Hypothalamus (tissue), 51 donors: ENCODE measurements around the gene FAM50B.

Experiments used
- DNase-seq, 51 donors: peaks; one replicate each; lab custom pipeline; 2025; lab: John Stamatoyannopoulos, UW

Gene FAM50B

DNA sequence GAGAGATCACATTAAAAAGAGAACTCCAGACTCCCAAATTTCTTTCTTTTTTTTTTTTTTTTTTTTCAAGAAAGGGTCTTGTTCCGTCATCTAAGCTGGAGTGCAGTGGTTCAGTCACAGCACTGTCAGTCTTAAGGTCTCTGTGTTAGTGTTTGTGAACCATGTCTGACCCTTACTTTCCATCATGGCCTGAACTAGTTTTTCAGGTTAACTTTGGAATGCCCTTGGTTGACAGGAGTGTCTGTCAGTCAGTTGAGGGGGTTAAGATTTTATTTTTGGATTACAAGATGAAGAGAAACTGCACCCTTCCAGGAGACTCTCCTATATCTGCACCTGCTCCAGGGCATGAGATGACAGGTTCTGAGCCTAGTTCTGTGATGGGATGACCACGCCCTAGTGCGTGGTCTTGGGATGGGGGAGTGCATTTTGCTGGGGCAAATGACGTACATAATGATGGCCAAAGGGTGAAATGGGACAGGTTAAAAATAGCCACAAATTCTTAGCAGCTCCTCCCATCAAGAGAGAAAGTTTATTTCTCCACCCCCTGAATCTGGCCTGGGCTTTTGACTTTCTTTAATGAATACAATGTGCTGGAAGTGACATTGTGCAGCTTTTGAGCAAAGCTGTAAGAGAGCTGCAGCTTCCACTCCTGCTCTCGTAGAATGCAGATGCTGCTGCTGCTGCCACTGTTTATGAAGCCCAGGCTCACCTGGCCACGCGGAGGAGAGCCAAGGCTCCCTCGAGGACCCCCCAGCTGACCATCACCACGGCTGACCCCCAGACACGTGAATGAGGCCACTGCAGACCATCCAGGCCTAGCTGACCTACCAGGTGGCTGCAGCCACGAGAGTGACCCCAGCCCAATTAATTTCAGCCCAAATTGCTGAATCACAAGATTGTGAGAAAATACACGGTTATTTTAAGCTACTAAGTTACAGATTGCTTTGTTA is 29.7 kb upstream of the FAM50B start:
- DNase-seq = no peak

- no peak for DNase-seq
Measured at GRCh38 chr6:3820563-3820962, 28.6 kb upstream of the FAM50B start.

- no peak for DNase-seq
Measured at GRCh38 chr6:3822747-3823445, 26.3 kb upstream of the FAM50B start.

DNA sequence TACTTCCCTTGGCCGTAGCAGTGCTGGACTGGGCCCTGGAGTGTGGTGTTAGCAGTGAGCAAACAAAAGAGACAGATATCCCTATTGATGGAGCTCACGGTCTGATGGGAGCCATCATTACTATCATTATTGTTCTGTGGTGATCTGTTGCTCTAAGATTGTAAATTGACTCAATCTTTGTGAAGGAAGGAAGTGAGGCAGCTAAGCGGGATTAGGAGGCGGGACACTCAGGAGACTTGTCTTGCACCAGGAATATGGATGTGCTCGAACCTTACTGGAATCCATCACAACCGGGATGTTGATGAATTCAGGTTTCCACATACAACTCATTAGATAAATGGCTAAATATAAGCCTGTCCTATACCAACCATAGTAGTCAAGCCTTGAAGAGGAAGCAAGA is 25.5 kb upstream of the FAM50B start:
- DNase-seq = no peak

DNA sequence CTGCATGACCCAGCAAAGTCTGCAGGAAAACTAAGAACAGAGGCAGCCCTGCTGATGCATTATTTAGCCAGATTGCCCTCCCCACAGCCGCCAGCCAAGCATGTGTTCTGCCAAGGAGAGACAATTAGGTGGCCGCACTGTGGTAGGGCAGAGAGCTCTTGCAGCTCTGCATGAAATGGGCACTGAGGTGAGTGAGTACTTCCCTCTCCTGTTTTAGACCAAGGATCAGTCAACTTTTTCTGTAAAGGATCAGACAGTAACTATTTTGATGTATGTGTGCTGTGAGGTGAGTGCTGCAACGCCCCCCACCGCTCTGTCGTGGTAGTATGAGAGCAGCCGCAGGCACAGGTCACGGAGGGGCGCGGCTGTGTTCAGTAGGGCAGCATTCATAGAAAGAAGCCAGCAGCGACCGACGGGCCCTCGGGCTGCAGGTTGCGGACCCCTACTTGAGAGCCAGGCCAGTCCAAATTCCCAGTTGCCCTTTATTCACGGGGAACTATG is 23.8 kb upstream of the FAM50B start:
- DNase-seq = peak in 33 of 51 donors; percentile 8 to 72 (median 45)

DNA sequence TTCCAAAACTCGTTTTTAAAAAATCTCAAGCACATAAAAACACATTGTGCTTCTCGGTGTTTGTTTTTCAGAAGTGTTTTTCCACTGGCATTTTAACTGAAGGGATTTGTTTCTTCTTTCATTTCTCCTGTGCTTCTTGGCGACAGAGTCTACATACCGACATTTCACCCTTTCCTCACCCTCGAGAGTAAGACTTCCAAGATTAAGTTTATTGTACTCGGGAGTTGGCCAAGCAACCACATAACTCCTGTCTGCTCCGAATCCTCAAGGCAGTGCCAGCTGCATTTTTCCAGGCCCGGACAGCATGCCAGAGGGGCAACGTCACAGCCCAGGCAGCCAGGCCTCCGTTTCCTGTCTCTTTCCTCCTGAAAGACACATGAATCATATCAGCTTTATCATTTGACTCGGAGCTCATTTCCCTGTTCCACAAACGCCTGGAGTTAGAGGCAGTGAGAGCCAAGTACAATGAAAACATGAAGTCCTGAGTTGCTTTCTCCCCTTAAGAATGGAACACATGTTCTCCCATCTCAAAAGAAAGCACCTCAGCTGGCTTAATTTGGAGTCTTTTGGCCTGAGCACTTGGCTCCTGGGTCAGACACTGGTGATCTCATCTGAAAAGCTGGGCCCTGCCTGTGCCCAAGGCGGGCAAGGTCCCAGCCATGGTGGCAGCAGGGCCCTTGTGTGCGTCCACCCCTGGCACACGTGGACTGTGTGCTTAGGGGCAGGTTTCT is 23.2 kb upstream of the FAM50B start:
- peak in 37 of 51 donors; percentile 5 to 75 (median 37) for DNase-seq

GRCh38 chr6:3829285-3829684 is 19.9 kb upstream of the FAM50B start:
- DNase-seq = no peak

DNA sequence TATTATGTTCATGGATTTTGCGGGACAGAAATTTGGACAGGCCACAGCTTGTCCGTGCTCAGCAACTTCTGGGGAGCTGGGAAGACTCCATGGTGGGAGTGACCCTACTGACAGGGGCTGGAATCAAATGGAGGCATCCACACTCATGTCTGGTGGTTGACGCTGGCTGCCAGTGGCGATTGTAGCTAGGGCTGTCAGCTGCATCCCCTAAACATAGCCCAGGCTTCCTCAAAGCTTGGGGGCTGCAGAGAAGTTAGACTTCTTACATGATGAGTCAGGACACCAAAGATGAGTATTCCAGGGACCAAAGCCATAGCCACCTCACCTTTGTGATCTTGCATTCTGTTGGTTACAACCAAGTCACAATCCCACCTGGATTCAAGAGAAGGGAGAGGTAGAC is 18.4 kb upstream of the FAM50B start:
- DNase-seq = no peak

DNA sequence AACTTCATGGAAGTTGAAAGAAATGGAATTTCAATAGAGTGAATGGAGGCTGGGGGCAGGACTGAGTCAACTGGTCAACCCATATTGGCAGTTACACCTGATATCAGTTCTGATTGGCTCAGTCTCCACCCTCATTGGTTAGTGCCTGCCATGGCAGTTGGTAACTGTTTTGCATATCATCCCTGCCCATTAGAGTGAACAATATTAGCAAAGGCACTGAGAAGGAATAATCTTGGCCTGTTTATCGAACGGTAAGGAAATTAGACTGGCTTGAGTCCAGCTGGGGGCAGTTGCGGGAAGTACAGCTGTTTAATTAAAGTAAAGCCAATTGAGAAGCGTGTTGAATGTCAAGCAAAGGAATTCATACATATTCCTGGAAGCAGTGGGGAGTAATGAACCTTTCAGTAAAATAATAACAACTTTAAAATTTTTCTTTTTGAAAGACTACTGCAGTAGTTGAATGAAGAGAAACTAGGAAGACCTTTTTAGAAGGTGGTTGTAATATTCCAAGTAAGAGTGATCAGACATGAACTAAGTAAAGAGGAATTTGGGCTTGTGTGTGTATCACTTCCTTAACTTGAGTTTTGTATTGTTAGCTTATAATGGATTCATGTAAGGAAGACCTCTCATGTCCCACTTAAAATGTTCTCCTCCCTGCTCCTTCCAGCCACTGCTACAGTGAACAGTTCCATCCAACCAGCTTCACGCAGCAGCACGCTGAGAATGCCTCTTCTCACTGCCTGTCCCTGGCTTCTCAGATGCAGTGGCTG is 17.2 kb upstream of the FAM50B start:
- DNase-seq = no peak

GRCh38 chr6:3835055-3835731 is 14.0 kb upstream of the FAM50B start:
- no peak for DNase-seq

DNA sequence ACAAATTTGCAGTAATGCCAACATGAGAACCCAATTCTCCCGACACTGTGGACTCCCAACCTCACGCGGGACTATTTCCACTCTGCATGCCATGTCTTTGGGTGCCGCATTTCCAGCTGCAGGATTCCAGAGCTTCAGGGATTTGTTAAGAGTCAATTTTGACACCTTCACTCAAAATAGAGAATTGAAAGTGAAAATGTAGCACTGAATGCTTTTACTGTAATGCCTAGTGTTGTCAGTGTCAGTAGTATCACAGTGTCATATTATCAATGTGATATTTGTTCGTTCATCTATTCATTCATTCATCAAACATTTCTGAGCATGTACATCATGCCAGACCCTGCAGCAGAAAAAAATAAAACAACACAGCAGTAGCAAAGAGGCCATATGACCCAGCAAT is 13.4 kb upstream of the FAM50B start:
- no peak for DNase-seq

DNA sequence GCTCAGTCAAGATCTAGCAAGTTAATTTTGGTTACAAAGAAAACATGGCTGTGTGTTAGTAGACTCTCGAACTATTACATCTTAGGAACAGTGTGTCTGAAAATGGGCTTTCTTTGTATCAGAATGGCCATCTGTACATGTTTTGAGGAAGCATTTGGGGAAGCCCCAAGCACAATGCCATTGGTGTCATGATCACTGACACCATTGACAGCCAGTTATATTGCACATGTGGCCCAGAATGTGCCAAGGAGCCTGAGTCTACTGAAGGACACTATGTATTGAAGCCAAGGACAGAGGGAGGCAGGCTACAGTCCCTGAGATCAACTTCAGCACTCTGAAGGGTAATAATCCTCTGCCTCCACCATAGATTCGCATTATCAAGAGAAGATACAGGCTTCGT is 12.6 kb upstream of the FAM50B start:
- DNase-seq = no peak

GRCh38 chr6:3837781-3838180 is 11.4 kb upstream of the FAM50B start:
- no peak for DNase-seq

- DNase-seq = no peak
Measured at GRCh38 chr6:3838992-3839867, 9.9 kb upstream of the FAM50B start.

DNA sequence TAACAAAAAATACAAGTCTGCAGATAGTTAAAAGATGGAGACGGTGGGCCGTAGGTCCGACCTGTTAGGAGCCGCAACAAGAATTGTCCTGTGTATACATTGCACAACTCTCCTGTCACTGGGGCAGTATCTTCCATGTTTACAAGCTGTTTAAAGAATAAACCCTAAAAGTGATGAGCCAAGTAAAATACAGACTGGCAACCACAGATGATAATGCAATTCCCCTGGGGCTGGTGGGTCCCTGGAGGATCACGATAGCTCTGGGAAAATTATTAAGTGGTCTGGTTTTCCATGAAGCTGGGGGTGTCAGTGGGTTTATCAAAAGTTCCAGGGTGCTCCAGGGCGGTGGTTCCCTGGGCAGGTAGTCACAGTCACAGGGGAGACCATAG is 8.1 kb upstream of the FAM50B start:
- DNase-seq = no peak

DNA sequence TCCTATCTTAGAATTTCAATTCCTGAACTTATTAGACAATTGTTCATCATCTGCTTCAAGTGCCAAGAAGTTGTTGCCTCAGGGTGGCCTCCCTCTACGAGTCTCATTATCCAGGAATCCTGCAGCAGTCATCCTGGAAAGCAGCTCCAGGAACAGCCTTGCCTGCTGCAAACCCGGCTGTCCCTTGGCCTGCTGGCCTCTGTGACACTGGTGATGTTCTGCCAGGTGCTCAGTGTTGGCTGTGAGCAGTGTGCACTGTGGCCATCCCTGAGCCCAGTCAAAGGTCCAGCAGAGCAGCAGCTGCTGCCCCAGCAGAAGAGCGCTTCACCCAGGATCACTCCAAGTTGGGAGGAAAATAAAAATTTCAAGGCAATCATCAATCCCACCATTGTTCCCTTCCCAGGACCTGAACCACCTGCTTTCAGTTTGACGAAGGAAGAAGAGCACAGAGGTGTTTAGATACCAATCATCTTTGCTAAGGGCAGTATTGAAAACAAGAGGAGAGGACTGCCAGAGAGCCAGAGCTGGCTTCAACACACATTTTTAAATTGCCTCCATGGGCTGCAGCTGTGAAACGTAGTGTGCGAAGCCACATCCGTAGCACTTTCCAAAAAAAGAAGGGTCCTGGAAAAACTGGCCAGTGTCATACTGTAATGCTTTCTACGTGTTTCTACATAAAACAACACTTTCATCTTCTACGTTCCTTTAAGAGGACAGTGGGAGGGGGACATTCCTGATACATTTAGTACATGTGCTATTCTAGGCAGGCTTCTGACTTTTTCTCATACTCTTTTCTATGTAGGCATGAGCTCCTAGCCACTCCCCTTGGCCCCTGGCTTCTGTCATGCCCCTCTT is 7.2 kb upstream of the FAM50B start:
- no peak for DNase-seq

- DNase-seq = no peak
Measured at GRCh38 chr6:3843379-3844096, 5.6 kb upstream of the FAM50B start.
